Left lung (tissue), 10 donors: ENCODE measurements around the gene TLE6. TPM values are rescaled to one million over a fixed set of nuclear protein-coding genes. Genes with fewer than 3 reads are reported as not detected.
A peak's percentile ranks its signal among the peaks of the same experiment; 100 is the strongest.

Experiments
- ATAC-seq: fragments of 200-7000 bp; cut with Tn5 transposase; one replicate; pipeline ENCODE4 v1.9.1; 2020; ENCODE audit warnings: moderate library complexity
- DNase-seq, 4 donors: peaks; one replicate each; pipeline ENCODE4 v3.0.0-alpha.2; 2013 to 2020
- H3K27ac ChIP-seq, 2 donors: fragments of 200-600 bp; sonication (generic) in 1 of 2; one replicate each; pipeline versions ENCODE4 v1.5.0 to v1.8.0; 2020 to 2021
- H3K27me3 ChIP-seq, 2 donors: fragments of 200-600 bp; sonication (generic) in 1 of 2; one replicate each; pipeline versions ENCODE4 v1.5.0 to v1.8.0; 2020 to 2021
- H3K36me3 ChIP-seq, 2 donors: fragments of 200-600 bp; sonication (generic) in 1 of 2; one replicate each; pipeline versions ENCODE4 v1.5.0 to v1.8.0; 2020 to 2021
- H3K4me1 ChIP-seq, 2 donors: fragments of 200-600 bp; one replicate each; pipeline ENCODE4 v1.8.0; 2021
- H3K4me3 ChIP-seq, 2 donors: fragments of 200-600 bp; sonication (generic) in 1 of 2; one replicate each; pipeline versions ENCODE4 v1.5.0 to v1.8.0; 2020 to 2021; ENCODE audit warnings: mild to moderate bottlenecking in 1 of 2
- H3K9me3 ChIP-seq, 2 donors: fragments of 200-600 bp; sonication (generic) in 1 of 2; one replicate each; pipeline versions ENCODE4 v1.5.0 to v1.8.0; 2020 to 2021
- CTCF ChIP-seq, 2 donors: fragments of 200-600 bp; sonication (generic) in 1 of 2; IDR thresholded peaks; one replicate each; pipeline versions ENCODE4 v1.5.0 to v1.8.0; 2021; ENCODE audit warnings: antibody characterized with exemption in 2 of 2
- intact Hi-C, 2 donors: fragments of 100-400 bp; cut with DNase I; formaldehyde crosslinking; loops; one replicate each; pipeline versions ENCODE4 v1.11.2 to v1.14.2; 2022
- polyA plus RNA-seq, 6 donors: library from polyadenylated mRNA; unstranded; fragments of 120-200 nt; gene quantifications; one replicate each; pipeline ENCODE4 v1.2.1, GENCODE V29; 2013; ENCODE audit not compliant: insufficient read length in 6 of 6
- total RNA-seq, 2 donors: library from RNA; stranded (reverse); fragmentation: NEBNext Ultra II Directional; extraction: Animal tissue kit (Norgen Biotek cat#: 25700); gene quantifications; one replicate each; pipeline ENCODE4 v1.2.1, GENCODE V29; 2021
- donor health status: DM: no; HTN: yes; CAD: no.
- donor health status: DM: no; HTN: no; CAD: no.

TLE6 gene
- total and polyA plus RNA-seq, 8 donors = 3.3 to 16.0 (median 10.5) TPM

GRCh38 chr19:2944775-2945574 lies 32.4 kb upstream of the TLE6 start, which contains the start of gene ZNF77:
ZNF77 (minus strand) TSS chr19:2944971; CDS start chr19:2944840, 131 bp downstream.
- intact Hi-C loops = no loop called here
- no peaks in the 10 kb centered on the region for H3K9me3 ChIP-seq

GRCh38 chr19:2945575-2946184 lies 31.7 kb upstream of the TLE6 start:
- no peaks in the 10 kb centered on the region for H3K9me3 ChIP-seq
- intact Hi-C loops = no loop called here
- TF ChIP-seq CTCF (IDR thresholded peaks at IDR 0.05) = no peak
- H3K36me3 ChIP-seq = no peaks in the 10 kb centered on the region
- ATAC-seq = no peak
- peak overlapping the region; percentile 71 to 96 for H3K4me3 ChIP-seq
- H3K27ac ChIP-seq = peak overlapping the region; percentile 86
- DNase-seq = no peak
- H3K27me3 ChIP-seq = no peaks in the 10 kb centered on the region
- H3K4me1 ChIP-seq = peaks cover 4 to 42% of the 10 kb centered on the region in 2 donors

More at GRCh38 chr19:2944775-2945574, 32.4 kb upstream of the TLE6 start, which contains the start of gene ZNF77:
- peak within 1 kb of the TSS; percentile 71 to 96 for H3K4me3 ChIP-seq
- no peaks in the 10 kb centered on the region for H3K27me3 ChIP-seq
- DNase-seq (peak; percentile 92 to 98 (median 98)), ATAC-seq (peak; percentile 98)
- TF ChIP-seq CTCF (IDR thresholded peaks at IDR 0.05) = peak in 1 of 2 donors; percentile 34
- H3K36me3 ChIP-seq = no peaks in the 10 kb centered on the region
- H3K27ac ChIP-seq = peak within 1 kb of the TSS; percentile 86
- H3K4me1 ChIP-seq = peaks cover 4 to 42% of the 10 kb centered on the region in 2 donors

- ATAC-seq (peak; percentile 2), DNase-seq (peak in 2 of 4 donors; percentile 51 to 77)
- Histone ChIP-seq H3K9me3 (no peaks in the 10 kb centered on the region), H3K4me1 (peaks cover 4 to 27% of the 10 kb centered on the region in 2 donors), H3K4me3 (peak overlapping the region; percentile 77 to 88), H3K27me3 (no peaks in the 10 kb centered on the region), H3K36me3 (no peaks in the 10 kb centered on the region), H3K27ac (peak overlapping the region; percentile 91 to 93)
- intact Hi-C loops = loop anchor here in 1 of 2 donors (10.0 kb wide), 1 partner anchor 215 kb away; no protein-coding TSS in a partner anchor
- no peak for TF ChIP-seq CTCF (IDR thresholded peaks at IDR 0.05)
These were observed 27.5 kb upstream of the TLE6 start for GRCh38 chr19:2949939-2950285.

- H3K9me3 ChIP-seq = no peaks in the 10 kb centered on the region
- H3K4me1 ChIP-seq = peaks cover 4 to 23% of the 10 kb centered on the region in 2 donors
- TF ChIP-seq CTCF (IDR thresholded peaks at IDR 0.05) = no peak
- no peaks in the 10 kb centered on the region for H3K27me3 ChIP-seq
- H3K27ac ChIP-seq = peak overlapping the region; percentile 91 to 93
- peak; percentile 98 to 100 (median 100) for DNase-seq
- H3K36me3 ChIP-seq = no peaks in the 10 kb centered on the region
- ATAC-seq = peak; percentile 93
- intact Hi-C loops = loop anchor here in 1 of 2 donors (10.0 kb wide), 1 partner anchor 214 kb away; no protein-coding TSS in a partner anchor
- H3K4me3 ChIP-seq = peak overlapping the region; percentile 77 to 88
These were observed 26.9 kb upstream of the TLE6 start for GRCh38 chr19:2950286-2951124.
